Urothelium cell line (cell line): ENCODE measurements around the gene USP46.

Source experiments
- DNase-seq: peaks from one replicate; pipeline ENCODE4 v3.0.0; 2011; ENCODE audit warnings: low spot score, mixed read lengths
- FAIRE-seq: peaks from 2 replicates; lab custom pipeline; 2011; peaks lifted over from hg19 to GRCh38; lab: Jason Lieb, UNC

The USP46 gene

DNA sequence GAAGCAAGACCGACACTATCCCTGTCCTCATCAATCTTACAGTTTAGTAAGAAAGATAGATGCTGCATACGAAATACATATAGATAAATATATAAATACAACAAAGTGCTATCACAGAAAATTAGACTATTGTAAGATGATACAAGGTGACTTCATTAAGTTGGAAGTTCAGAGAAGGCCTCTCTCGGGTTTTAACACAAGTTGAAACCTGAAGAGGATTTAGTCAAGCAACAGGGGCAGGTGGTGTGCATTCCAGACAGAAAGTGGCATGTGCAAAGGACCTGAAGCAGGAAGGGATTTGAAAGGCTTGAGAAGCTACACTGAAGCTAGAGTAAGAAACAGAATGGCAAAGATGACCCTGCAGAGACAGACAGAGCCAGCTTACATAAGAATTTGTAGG lies 36.5 kb downstream of the USP46 start:
- FAIRE-seq (no peak), DNase-seq (no peak)

DNA sequence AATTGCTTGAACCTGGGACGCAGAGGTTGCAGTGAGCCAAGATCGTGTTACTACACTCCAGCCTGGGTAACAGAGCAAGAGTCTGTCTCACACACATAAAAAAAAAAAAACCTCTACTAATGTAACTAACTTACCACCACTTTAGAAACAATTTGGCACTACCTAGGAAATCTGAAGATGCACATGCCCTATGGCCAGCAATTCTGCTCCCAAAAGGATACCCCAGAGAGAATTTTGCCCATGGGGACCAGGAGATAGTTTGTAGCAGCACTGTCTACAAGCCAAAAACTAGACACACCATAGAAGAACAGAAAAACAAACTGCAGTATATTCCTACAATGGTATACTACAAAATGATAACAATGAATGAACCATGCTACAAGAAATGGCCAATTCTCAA lies 37.5 kb downstream of the USP46 start:
- FAIRE-seq (peak; percentile 27), DNase-seq (no peak)

DNA sequence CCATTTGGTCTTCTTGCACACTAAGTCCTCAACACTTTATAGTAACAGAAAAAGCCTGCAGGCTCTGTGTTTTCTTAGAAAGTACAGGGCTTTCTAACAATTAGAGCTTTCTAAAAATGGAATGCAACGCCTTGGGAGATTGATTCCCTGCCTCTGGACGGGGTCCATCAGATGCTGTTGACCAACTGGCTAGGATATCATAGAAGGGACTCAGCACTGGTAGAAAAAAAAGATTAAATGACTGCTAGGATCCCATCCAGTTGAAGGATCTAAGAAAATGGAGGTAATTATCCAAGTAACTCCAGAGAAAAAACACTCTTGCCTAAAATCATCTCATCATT lies 39.5 kb downstream of the USP46 start:
- DNase-seq (no peak), FAIRE-seq (no peak)

GRCh38 chr4:52618795-52619590 lies 40.1 kb downstream of the USP46 start:
- FAIRE-seq (no peak), DNase-seq (no peak)

DNA sequence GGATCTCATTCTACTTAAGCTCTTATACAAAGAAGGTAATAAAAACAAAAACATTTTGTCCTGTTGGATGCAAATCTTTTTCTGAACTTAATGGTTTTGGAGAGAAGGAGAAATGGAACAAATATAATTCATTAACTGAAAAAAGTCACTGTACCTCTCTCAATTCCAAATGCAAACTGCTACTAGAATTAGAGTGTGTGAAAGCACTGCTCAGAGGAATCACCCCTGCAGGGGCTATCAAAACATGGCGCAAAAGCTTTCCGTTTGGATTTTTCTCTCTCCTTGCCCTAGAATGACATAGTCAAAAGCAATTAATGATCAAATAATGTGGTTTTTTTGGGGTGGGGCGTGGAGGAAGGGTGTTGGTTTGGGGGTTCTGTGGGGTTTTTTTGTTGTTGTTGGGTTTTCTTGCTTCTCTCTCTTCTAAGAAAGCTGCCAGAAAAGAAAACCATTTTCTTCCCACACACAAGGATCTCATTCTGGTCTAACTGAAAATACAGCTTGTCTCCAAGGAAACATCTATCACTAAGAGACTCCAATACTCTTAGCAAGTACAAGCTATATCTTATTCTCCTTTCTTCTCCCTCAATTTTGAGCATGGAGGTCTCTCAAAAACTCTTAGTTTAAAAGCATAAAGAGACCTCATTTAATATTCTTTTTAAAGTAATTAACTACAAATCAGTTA lies 41.6 kb downstream of the USP46 start:
- no peak for DNase-seq

GRCh38 chr4:52614241-52614640 lies 44.9 kb downstream of the USP46 start:
- FAIRE-seq (no peak), DNase-seq (no peak)

More for the DNA sequence above, 41.6 kb downstream of the USP46 start:
- no peak for FAIRE-seq

DNA sequence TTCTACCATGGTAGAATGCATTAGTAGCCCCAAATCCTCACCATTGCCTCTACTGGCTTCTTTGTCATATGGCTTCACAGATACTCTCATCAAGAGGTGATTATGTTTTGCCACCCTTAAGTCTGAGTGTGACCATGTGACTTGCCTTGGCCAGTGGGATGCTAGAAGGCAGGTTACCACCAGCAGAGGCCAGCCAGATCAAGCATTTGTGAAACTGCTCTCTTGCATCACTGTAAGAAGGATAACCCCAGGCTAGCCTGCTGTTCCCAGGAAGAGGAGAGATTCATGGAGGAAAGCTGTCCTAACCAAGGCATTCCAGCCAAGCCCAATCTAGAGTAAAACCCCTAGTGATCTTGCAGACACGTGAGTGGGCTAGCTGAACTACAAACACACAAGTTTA lies 46.8 kb downstream of the USP46 start:
- no peak for DNase-seq
- FAIRE-seq, result no peak

GRCh38 chr4:52611030-52611555 lies 48.0 kb downstream of the USP46 start:
- no peak for DNase-seq
- no peak for FAIRE-seq

DNA sequence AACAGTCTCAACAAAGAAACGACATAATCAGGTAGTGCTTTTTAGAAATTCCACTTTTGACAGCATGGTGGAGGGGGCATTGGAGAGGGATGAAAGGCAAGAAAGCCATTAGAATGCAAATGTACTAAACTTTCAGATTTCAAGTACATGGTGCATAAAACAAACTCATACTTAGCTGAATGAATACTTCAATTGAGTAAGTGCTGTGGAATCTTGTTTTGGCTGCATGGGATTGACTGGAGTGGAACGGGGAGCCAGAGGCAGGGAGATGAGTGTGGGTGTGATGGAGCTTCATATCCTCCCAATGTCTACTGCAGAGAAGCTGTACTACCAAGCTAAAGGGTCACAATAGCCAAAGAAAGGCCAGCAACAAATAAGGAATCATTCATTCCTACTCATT lies 52.4 kb downstream of the USP46 start:
- no peak for FAIRE-seq
- no peak for DNase-seq

GRCh38 chr4:52606040-52606439 lies 53.1 kb downstream of the USP46 start:
- no peak for FAIRE-seq
- DNase-seq, result no peak

GRCh38 chr4:52604215-52604614 lies 54.9 kb downstream of the USP46 start:
- no peak for DNase-seq
- no peak for FAIRE-seq

DNA sequence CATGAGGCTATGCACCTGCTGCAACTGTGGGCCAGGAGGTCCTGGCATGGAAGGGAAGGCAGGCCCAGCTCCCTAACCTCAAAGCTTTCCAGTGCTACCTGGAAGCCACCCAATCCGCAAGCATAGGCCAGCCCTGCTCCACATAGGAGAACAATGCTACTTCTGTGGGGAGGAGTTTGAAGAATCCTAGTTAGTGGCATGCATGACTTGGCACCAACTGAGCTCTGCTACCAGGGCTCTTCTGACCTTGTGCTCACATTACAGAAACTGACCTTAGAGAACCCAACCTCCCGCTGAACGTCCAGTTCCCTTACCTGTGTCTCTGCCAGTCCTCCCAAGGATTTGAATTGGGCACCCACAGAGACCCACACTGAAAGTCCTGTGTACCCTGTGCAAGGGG lies 58.8 kb downstream of the USP46 start:
- DNase-seq, result no peak

GRCh38 chr4:52595001-52595400 lies 64.1 kb downstream of the USP46 start:
- DNase-seq (no peak), FAIRE-seq (no peak)

More for the DNA sequence above, 58.8 kb downstream of the USP46 start:
- FAIRE-seq, result no peak

GRCh38 chr4:52592287-52592686 lies 66.8 kb downstream of the USP46 start:
- DNase-seq (no peak), FAIRE-seq (no peak)

- DNase-seq, result no peak
- peak; percentile 37 for FAIRE-seq
Observed at GRCh38 chr4:52588771-52589591, 70.1 kb downstream of the USP46 start.

GRCh38 chr4:52588097-52588496 lies 71.0 kb downstream of the USP46 start:
- DNase-seq (peak; percentile 60), FAIRE-seq (no peak)

DNA sequence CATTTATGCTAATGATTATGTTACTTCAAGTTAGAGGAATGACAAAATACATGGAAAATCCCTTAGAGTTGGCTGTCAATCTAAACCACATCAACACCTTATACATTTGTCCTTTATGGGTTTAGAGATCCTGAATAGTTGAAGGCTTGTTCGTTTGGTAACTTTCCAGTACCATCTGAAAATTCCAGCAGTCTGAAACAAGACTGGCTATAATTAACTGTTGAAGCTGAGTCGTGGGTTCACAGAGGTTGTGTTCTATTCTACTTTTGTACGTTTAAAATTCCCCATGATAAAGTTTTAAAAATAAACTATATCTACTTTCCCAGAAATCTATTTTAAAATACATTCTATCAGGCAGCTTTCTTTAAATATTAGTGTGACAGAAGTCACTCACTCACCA lies 73.0 kb downstream of the USP46 start:
- no peak for FAIRE-seq
- no peak for DNase-seq

GRCh38 chr4:52585379-52585778 lies 73.7 kb downstream of the USP46 start:
- FAIRE-seq, result no peak
- DNase-seq, result no peak

DNA sequence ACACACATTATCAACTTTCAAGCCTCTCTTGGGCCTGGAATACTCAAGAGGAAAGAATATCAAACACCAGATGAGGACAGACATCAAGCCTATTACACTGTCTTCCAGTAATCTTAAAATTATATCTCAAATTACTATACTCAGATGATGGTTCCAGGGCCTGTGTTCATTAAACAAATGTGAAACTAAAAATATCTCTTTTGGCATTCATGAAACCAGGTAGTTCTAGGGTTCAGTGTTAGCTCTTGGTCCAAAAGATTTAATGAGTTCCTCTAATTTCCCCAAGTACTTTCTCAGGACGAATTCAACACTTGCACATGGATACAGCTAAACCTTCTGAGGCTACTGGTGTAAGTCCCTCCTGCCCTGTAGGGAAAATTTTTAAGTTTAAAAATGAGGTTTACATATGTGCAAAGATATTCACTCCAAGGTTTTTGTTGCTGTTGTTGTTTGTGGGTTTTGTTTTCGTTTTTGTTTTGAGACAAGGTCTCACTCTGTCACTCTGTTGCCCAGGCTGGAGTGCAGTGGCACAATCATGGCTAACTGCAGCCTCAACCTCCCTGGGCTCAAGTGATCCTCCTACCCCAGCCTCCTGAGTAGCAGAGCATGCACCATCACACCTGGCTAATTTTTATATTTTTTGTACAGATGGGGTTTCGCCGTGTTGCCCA lies 79.4 kb downstream of the USP46 start:
- no peak for FAIRE-seq
- DNase-seq, result no peak

DNA sequence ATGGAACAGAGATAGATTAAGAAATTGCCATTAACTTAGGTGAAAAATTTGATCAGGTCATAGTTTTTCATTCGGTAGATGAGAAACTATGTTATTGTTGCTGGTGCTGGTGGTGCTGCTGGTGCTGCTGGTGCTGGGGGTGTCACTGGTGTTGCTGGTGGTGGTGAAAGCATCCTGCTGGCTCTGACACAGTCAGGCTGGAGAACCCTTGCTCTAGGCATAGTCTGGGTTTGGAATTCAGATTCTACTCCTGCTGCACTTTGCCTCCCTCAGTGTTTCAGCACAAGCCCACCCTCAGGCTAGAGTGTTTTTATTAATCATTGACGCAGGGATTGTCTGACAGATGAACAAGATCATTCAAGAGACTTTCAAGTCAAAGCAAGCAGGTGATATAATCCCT lies 80.2 kb downstream of the USP46 start:
- DNase-seq (no peak), FAIRE-seq (no peak)

- DNase-seq (no peak), FAIRE-seq (no peak)
Observed at GRCh38 chr4:52577624-52577962, 81.5 kb downstream of the USP46 start.
